GM19035 (cell line): ENCODE data around the gene ZNF555.
"Not testable (repeated sequence)": the region's sequence is repeated elsewhere in the genome, so short reads cannot be mapped to it uniquely, and the experiment has no call there.

ENCODE experiments used
- ATAC-seq: cut with Tn5 transposase; IDR thresholded peaks from one replicate; pipeline ENCODE4 v1.9.1; 2021; ENCODE audit not compliant: unreplicated experiment

The ZNF555 gene

DNA sequence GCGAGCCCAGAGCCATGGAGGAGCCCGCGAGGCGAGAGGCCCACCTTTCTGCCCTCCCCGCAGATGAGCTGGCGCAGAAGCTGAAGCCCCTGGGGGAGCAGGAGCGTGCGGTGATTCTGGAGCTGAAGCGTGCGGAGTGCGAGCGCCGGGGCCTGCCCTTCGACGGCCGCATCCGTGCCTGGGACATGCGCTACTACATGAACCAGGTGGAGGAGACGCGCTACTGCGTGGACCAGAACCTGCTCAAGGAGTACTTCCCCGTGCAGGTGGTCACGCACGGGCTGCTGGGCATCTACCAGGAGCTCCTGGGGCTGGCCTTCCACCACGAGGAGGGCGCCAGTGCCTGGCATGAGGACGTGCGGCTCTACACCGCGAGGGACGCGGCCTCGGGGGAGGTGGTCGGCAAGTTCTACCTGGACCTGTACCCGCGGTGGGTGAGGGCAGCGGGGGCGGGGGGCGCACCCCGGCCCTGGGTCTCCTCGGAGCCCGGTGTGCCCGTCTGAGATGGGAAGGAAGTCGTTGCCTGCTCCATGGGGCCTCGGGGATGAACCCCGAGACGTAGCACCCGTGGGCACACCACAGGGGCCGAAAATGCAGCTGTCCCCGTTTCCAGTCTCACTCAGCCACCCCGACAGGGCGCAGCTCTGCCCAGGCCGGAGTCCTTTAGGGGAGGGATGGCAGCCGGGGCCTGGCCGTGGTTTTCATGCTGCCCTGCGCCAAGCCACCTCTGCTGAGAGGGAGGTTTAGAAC lies 33.7 kb upstream of the ZNF555 start:
- no peak for ATAC-seq

DNA sequence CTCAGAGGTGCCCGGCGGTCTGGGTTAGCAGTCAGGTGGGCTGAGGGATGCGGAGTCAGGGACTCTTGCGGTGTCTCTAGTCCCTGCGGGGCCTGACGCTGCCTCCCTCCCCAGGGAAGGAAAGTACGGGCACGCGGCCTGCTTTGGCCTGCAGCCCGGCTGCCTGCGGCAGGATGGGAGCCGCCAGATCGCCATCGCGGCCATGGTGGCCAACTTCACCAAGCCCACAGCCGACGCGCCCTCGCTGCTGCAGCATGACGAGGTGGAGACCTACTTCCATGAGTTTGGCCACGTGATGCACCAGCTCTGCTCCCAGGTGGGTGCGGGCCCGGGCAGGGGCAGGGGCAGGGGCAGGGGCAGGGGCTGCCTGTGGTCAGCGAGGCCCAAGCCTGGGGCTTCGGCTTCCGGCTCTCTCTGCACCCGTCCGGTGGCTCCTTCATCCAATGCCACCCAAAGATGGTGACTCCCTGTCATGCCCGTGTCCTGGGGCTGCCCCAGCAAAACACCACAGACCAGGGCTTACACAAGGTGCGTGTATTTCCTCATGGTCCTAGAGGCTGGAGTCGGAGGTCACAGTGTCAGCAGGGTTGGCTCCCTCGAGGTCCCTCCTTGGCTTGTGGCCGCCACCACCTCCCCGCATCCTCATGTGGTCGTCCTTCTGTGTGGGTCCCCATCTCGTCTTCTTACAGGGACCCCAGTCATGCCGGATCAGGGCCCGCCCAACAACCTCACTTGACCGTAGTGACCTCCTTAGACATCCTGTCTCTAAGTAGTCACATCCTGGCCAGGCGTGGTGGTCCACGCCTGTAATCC lies 32.9 kb upstream of the ZNF555 start:
- ATAC-seq: no peak

DNA sequence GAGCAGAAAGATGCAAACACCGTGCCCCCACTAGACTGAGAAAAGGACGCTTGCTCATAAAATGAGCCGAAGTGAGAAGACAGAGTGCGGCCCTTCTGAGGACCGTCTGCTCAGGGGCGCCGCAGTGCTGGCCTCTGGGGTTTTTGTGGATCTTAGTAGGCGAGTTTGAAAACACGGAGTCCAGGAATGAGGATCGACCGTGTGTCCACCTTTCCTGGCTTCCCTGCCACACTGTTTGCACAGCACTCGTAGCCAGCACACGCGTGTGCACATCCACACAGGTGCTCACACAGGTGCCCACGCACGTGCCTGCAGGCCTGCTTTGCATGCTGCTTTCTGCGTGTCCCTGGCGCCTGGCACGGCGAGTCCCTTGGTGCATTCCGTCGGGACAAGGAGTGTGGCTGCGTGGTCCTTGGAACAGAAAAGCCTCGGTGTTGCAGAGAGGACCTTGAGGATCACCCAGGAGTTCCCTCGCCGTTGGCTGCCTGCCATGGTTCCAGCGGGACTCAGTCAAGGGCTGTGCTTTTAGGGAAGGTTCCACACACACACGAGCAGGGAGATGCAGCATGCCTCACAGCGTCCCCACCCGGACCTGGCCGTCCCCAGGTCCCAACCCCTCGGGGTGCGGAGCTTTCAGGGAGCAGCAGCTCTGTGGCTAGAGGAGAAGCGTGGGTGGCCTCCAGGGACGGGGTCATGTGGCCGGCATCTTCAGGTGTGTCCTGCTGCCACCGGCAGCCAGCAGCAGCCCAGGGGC lies 31.7 kb upstream of the ZNF555 start:
- ATAC-seq: no peak

GRCh38 chr19:2810141-2811091 lies 30.9 kb upstream of the ZNF555 start:
- ATAC-seq: no peak

- ATAC-seq: no peak
Measured at GRCh38 chr19:2811221-2811722, 30.0 kb upstream of the ZNF555 start.

DNA sequence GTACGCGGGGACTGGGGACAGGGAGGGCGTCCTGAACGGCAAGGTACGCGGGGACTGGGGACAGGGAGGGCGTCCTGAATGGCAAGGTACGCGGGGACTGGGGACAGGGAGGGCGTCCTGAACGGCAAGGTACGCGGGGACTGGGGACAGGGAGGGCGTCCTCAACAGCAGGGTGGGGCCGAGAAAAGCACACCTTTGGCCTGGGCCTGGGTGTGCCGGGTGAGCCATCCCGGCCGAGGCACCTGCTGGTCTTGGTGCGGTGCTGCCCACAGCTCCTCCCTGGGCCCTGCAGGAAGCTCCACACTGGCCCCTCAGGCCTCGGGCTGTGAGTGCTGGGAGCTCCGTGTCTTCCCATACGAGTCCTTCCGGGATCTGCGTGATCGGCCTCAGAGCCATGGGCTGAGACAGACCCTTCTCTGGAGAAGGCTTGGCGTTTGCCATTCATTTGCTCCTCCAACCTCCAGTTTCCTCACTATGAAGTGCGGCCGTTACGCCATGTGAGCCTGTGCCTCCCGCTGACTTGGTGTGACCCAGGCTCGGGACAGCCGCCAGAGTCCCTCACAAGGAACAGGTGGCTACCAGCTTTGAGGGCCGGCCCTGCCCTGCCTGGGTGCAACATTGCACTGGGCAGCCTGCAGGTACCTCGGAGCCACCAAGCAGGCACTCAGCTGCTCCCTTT lies 29.4 kb upstream of the ZNF555 start:
- ATAC-seq: no peak

GRCh38 chr19:2812414-2813234 lies 28.7 kb upstream of the ZNF555 start:
- no peak for ATAC-seq

DNA sequence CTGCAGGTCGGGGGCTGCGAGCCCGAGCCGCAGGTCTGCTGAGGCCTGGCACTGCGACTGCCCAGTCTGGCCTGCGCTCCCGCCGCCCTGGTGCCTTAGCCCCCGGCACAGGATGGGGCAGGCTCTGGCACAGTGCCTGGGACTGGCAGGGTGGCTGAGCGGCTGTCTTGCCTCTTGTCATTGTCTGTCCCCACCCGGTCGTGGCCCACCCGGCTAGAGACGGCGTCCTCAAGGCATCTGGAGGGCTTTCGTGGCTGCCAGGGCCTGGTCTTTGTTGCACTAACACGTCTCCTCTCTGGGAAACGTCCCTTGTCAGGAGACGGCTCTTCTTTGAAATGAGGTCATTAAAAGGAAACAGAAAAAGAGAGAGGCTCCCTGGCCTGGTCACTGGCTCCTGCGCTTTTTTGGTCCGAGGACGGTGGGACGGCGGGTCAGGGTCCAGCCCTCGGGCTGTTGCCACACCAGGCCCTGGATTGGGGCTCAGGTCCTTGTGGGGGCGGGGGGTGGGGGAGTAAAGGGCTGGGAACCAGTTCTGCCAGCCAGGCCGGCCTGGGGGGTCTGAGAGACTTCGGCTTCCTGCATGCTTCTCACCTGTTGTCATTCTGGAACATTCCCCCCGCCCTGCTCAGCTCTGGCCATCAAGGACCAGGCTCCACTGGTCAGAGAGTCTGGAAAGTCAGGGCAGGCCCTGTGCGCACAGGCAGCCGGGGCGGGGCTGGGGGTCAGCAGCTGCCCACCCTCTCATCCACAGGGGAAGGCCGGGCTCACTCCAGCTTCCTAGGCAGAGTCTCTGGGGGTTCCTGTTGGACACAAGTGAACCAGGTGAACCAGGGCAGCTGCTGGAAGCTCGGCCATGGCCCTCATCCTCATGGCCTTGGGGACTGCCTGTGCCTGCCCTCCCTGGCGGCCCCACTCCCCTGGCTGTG lies 27.8 kb upstream of the ZNF555 start:
- ATAC-seq: no peak

GRCh38 chr19:2814426-2814825 lies 26.8 kb upstream of the ZNF555 start:
- ATAC-seq: no peak

- no peak for ATAC-seq
Measured at GRCh38 chr19:2815191-2815614, 26.1 kb upstream of the ZNF555 start.

GRCh38 chr19:2815923-2816322 lies 25.4 kb upstream of the ZNF555 start:
- ATAC-seq: no peak

DNA sequence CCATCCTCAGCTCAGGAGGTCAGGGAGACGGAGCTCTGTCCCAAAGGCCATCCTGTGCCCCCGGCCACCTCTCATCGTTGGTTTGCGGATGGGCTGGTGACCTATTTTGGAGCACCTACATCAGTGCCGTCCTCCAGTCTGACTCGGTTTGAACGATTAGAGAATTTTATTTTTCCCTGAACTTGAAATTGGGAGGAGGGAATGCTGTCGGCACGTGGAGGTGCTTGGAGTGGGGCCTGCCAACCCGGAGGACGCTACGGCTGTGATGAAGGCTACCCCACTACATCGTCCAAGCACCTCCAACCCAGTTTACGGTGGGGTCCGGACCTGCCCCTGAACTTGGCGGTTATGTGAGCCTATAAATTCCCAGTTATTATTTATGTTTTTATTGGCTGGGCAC lies 24.6 kb upstream of the ZNF555 start:
- ATAC-seq: no peak

DNA sequence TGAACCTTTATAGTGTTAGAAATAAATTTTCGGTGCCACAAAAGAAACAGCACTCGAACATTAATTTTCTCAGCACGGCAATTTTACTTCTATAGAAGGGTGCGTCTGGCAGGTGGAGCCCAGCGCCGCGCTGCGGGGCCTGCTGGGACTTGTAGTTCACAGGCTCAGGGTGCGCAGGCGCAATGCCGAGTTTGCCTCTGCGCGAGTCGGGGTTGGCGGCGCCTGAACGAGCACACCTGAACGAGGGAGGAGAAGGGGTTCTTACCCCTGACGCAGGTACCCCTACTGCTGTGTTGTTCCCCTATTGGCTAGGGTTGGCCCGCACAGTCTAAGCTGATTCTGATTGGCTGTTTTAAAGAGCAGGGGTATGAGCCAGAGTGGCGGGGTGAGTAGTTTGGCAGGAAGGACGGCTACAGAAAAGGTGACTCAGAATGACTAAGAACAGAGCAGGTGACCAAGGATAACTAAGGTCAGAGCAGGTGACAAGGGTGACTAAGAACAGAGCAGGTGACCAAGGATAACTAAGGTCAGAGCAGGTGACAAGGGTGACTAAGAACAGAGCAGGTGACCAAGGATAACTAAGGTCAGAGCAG lies 23.9 kb upstream of the ZNF555 start:
- not testable (repeated sequence) for ATAC-seq

- peak; percentile 95 for ATAC-seq
Measured at GRCh38 chr19:2819540-2820111, 21.6 kb upstream of the ZNF555 start, which contains the start of gene ZNF554. ZNF554 (plus strand) TSS chr19:2819868; CDS start chr19:2820072, 204 bp downstream.

DNA sequence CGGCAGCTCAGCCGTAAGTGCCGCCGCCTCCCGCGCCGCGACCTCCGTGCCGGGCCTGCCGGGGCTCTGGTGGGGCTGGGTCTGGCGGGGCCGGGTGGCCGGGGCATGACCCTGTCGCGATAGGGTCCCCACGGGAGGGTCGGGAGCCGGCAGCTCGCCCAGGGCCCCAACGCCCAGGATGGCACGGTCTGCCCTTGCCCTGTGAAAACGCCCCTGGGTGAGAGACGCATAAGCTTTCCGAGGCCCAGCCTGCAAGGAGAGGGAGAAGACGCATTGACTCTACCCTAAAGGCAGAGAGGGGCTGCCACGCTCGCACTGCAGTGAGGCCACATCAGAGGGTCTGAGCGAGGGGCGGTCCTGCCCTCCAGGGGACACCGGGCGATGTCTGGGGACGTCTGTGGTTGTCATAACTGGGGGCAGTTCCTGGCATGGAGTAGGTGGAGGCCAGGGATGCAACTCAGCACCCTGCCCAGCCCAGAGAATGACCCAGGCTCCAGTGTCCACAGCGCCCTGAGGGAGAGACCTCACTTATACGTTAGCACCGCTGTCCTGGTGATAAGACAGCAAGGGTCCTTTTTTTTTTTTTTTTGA lies 21.1 kb upstream of the ZNF555 start:
- ATAC-seq: peak; percentile 26

DNA sequence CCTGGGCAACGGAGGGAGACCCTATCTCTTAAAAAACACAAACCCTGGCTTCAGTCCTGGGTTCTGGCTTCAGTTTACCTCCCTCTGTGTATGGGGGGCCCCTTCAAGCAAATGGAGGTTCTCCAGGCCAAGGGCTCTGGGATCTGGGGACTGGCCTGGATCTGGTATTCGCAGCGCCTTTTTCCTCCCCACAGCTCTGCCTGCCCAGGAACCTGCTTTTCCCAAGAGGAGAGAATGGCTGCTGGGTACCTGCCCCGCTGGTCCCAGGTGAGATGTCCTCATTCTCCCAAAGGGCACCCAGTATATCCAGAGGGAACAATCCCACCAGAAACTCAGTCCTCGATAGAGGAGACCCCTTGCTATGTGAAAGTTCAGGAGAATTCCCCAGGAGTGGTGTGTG lies 18.4 kb upstream of the ZNF555 start:
- no peak for ATAC-seq

DNA sequence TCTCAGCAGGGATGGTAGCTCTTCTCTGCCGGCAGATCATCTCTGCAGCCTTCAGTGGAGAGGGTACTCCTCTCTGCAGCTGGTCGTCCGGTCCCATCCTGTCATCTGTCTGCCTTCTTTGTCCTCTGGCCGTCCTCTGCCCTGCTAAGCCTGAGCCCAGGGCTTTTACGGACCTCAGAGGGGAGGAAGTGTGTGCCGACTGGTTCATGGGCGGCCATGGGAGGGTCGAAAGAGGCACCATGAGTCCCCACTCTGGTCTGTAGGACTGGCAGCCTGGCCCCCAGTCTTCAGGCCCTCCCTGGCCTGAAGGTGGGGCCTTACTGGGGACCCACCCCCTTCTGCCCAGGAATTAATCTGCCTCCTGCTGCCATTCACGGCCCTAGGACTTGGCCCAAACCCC lies 17.6 kb upstream of the ZNF555 start:
- no peak for ATAC-seq
